Mesendoderm (in vitro differentiated cells): ENCODE data around the gene ADM5.

Experiments used
- DNase-seq: peaks from one replicate; pipeline ENCODE4 v3.0.0; 2013
- H2AK5ac ChIP-seq: 2 replicates; pipeline ENCODE4 v1.6.1; 2013; ENCODE audit warnings: low read length, inconsistent platforms
- H2BK120ac ChIP-seq: 2 replicates; pipeline ENCODE4 v1.6.1; 2013; ENCODE audit warnings: low read depth, mild to moderate bottlenecking, low read length, moderate library complexity, mixed read lengths
- H2BK15ac ChIP-seq: replicated peaks from 2 replicates; pipeline ENCODE4 v1.6.1; 2013; ENCODE audit warnings: low read depth, mild to moderate bottlenecking, moderate library complexity
- H2BK5ac ChIP-seq: 2 replicates; pipeline ENCODE4 v1.6.1; 2013; ENCODE audit warnings: low read length, inconsistent platforms
- H3K18ac ChIP-seq: 2 replicates; pipeline ENCODE4 v1.6.1; 2013; ENCODE audit warnings: mild to moderate bottlenecking, low read length, mixed read lengths
- H3K23ac ChIP-seq: one replicate; pipeline ENCODE4 v1.6.1; 2013; ENCODE audit warnings: low read length
- H3K27ac ChIP-seq: 2 replicates; pipeline ENCODE4 v1.5.1; 2013; ENCODE audit warnings: low read depth, mild to moderate bottlenecking, inconsistent platforms, low read length, moderate library complexity
- H3K27me3 ChIP-seq: 2 replicates; pipeline ENCODE4 v1.6.1; 2013; ENCODE audit warnings: low read length, control low read depth, mild to moderate bottlenecking, inconsistent platforms; ENCODE audit not compliant: insufficient read depth, poor library complexity
- H3K36me3 ChIP-seq: 2 replicates; pipeline ENCODE4 v1.6.1; 2013; ENCODE audit warnings: low read length, inconsistent platforms; ENCODE audit not compliant: control insufficient read depth, insufficient read depth
- H3K4ac ChIP-seq: one replicate; pipeline ENCODE4 v1.6.1; 2013; ENCODE audit warnings: low read depth, mild to moderate bottlenecking, low read length, moderate library complexity
- H3K4me1 ChIP-seq: 2 replicates; pipeline ENCODE4 v1.6.1; 2013; ENCODE audit warnings: low read depth, low read length, inconsistent platforms; ENCODE audit not compliant: control insufficient read depth
- H3K4me2 ChIP-seq: 2 replicates; pipeline ENCODE4 v1.6.1; 2013; ENCODE audit warnings: low read length
- H3K4me3 ChIP-seq: 2 replicates; pipeline ENCODE4 v1.5.1; 2013; ENCODE audit warnings: mild to moderate bottlenecking, low read length
- H3K56ac ChIP-seq: one replicate; pipeline ENCODE4 v1.6.1; 2013; ENCODE audit warnings: low read length
- H3K79me1 ChIP-seq: 2 replicates; pipeline ENCODE4 v1.6.1; 2013; ENCODE audit warnings: low read length, inconsistent platforms
- H3K79me2 ChIP-seq: 2 replicates; pipeline ENCODE4 v1.6.1; 2013; ENCODE audit warnings: mild to moderate bottlenecking, low read length; ENCODE audit not compliant: control insufficient read depth, insufficient read depth
- H3K9ac ChIP-seq: 2 replicates; pipeline ENCODE4 v1.6.1; 2013; ENCODE audit warnings: low read length, inconsistent platforms
- H4K5ac ChIP-seq: one replicate; pipeline ENCODE4 v1.6.1; 2013; ENCODE audit warnings: low read length
- H4K8ac ChIP-seq: one replicate; pipeline ENCODE4 v1.6.1; 2013; ENCODE audit warnings: low read depth, mild to moderate bottlenecking, control low read depth, low read length, moderate library complexity
- WGBS: extraction: QIAGEN DNeasy Blood & Tissue Kit; methylation state at CpG from one replicate; pipeline ENCODE4 v1.1.7; 2013; ENCODE audit warnings: low lambda C conversion rate, missing lambda C conversion rate; ENCODE audit not compliant: insufficient coverage; ENCODE audit errors: extremely low coverage; 5-methylcytosine and 5-hydroxymethylcytosine counted together

ADM5 gene

DNA sequence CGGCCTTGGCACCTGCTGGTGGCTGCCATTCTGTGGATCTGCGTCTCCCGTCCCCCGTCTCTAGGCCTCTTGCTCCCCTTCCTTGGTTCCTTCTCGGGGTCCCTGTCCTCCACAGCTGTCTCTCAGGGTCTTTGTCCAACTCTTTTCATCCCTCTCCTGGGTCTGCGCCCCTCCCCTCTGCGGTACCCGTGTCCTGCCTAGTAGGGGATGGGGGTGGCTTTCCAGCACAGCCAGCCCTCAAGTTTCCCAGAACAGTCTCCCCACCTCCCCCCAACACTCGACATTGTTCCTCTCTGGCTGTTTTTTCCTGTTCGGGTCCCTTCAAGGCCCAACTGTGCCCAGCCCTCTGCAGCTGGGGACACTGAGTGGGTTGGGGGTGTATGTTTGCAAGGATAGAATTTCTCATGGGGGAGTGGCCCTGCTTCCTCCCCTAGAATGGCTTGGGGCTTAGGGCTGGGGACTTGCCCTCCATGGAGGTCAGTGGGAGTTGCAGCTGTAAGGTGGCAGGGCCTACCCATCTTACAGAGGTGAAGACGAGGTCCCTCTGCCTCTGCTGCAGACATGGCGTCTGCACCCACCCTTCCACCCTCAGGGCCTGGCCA, 762 bp upstream of the ADM5 start:
- H2BK5ac ChIP-seq: no peak overlapping the region
- H2BK15ac ChIP-seq: no peak overlapping the region
- no peak overlapping the region for H3K4me3 ChIP-seq
- no CpG with 5 or more reads among the region's 12 CpGs for WGBS
- no peak overlapping the region for H4K8ac ChIP-seq
- no peaks in the 10 kb centered on the region for H3K27me3 ChIP-seq
- H3K27ac ChIP-seq: no peak overlapping the region
- no peak overlapping the region for H3K9ac ChIP-seq
- no peaks in the 10 kb centered on the region for H3K79me2 ChIP-seq
- H3K4me2 ChIP-seq: no peak overlapping the region
- H2BK120ac ChIP-seq: no peak overlapping the region
- H4K5ac ChIP-seq: no peak overlapping the region
- H3K36me3 ChIP-seq: peaks cover 19% of the 10 kb centered on the region
- no peak overlapping the region for H3K4ac ChIP-seq
- no peak overlapping the region for H2AK5ac ChIP-seq
- peaks cover 2% of the 10 kb centered on the region for H3K4me1 ChIP-seq
- H3K18ac ChIP-seq: no peak overlapping the region
- H3K79me1 ChIP-seq: peaks cover 11% of the 10 kb centered on the region
- no peak for DNase-seq
- H3K56ac ChIP-seq: no peak overlapping the region
- H3K23ac ChIP-seq: no peak overlapping the region

DNA sequence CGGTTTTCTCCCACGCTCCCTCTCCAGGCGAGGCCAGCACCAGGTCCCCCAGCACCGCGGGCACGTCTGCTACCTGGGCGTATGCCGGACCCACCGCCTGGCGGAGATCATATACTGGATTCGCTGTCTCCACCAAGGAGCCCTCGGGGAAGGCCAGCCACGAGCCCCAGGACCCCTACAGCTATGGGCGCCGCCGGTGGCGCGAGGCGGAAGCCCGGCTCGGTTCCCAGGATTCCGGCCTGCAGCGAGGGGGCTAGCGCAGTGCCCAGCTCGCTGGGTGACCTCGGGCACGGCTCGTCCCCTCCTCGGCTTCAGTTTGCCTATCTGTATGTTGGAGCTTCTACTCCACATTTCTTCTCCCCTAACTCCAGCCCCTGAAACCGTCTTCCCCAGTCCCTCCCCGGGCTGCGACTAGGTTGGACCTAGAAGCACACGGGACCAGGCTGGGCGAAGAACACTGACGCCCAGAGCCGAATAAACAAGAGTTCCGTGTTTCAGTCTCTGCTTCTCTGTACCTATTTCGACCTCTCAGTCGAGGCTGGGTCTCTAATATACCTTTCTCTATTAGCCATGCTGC, 773 bp downstream of the ADM5 start:
- peak; percentile 38 for DNase-seq
- WGBS: no CpG with 5 or more reads among the region's 39 CpGs
- Histone ChIP-seq H3K36me3 (peaks cover 12% of the 10 kb centered on the region), H3K56ac (peak overlapping the region; percentile 92), H3K4me2 (peak overlapping the region; percentile 69), H3K79me1 (peaks cover 6% of the 10 kb centered on the region), H3K27me3 (no peaks in the 10 kb centered on the region), H3K18ac (peak overlapping the region; percentile 28), H3K9ac (peak overlapping the region; percentile 86), H3K23ac (no peak overlapping the region), H2BK120ac (no peak overlapping the region), H3K79me2 (no peaks in the 10 kb centered on the region), H4K8ac (no peak overlapping the region), H4K5ac (no peak overlapping the region), H3K4ac (no peak overlapping the region), H3K4me3 (peak overlapping the region; percentile 67), H3K27ac (peak overlapping the region; percentile 65), H2BK5ac (no peak overlapping the region), H3K4me1 (peaks cover 2% of the 10 kb centered on the region), H2BK15ac (no peak overlapping the region), H2AK5ac (no peak overlapping the region)

DNA sequence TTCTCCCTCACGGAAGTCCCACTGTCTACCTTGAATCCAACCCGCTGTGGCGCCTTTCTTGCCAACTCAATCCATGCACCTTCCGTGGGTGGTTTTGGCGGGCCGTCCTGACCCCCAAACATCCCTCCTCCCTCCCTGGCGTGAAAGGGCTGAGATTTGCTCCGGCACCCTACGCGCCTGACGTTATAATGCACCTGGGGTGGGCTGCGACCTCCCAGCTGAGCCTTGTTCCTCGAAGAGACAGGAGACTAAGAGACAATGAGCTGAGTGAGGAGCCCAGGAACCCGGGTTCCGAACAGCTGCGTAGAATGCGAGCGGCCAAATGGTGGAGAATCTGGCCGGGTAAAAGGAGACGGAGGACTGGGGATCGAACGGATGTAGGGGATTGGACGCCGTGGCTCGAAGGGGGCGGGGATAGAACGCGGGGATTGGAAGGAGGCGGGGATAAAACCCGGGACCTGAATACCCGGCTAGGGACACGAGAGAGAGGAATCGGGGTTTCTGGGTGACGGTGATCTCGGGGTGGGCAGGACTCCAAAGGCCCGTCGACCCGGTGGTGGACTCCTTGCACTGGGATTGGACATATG, 1.4 kb downstream of the ADM5 start, which contains the start of gene CPT1C:
CPT1C (plus strand) TSS at position 461 of the 587 bp plus-strand sequence. CDS start 1,137 bp downstream, outside the sequence.
- peak within 1 kb of the TSS; percentile 67 for H3K4me3 ChIP-seq
- no peak within 1 kb of the TSS for H2BK5ac ChIP-seq
- peaks cover 2% of the 10 kb centered on the region for H3K4me1 ChIP-seq
- H3K4ac ChIP-seq: no peak within 1 kb of the TSS
- no peak within 1 kb of the TSS for H3K23ac ChIP-seq
- H3K79me2 ChIP-seq: no peaks in the 10 kb centered on the region
- peaks cover 5% of the 10 kb centered on the region for H3K79me1 ChIP-seq
- H2BK120ac ChIP-seq: no peak within 1 kb of the TSS
- no CpG with 5 or more reads among the region's 38 CpGs for WGBS
- peak within 1 kb of the TSS; percentile 86 for H3K9ac ChIP-seq
- H3K27me3 ChIP-seq: no peaks in the 10 kb centered on the region
- peak within 1 kb of the TSS; percentile 76 for H3K4me2 ChIP-seq
- peak within 1 kb of the TSS; percentile 92 for H3K56ac ChIP-seq
- peak within 1 kb of the TSS; percentile 28 for H3K18ac ChIP-seq
- H2AK5ac ChIP-seq: no peak within 1 kb of the TSS
- peak within 1 kb of the TSS; percentile 68 for H4K8ac ChIP-seq
- H3K36me3 ChIP-seq: peaks cover 8% of the 10 kb centered on the region
- peak within 1 kb of the TSS; percentile 65 for H3K27ac ChIP-seq
- no peak within 1 kb of the TSS for H4K5ac ChIP-seq
- H2BK15ac ChIP-seq: no peak within 1 kb of the TSS
- DNase-seq: peak; percentile 93

DNA sequence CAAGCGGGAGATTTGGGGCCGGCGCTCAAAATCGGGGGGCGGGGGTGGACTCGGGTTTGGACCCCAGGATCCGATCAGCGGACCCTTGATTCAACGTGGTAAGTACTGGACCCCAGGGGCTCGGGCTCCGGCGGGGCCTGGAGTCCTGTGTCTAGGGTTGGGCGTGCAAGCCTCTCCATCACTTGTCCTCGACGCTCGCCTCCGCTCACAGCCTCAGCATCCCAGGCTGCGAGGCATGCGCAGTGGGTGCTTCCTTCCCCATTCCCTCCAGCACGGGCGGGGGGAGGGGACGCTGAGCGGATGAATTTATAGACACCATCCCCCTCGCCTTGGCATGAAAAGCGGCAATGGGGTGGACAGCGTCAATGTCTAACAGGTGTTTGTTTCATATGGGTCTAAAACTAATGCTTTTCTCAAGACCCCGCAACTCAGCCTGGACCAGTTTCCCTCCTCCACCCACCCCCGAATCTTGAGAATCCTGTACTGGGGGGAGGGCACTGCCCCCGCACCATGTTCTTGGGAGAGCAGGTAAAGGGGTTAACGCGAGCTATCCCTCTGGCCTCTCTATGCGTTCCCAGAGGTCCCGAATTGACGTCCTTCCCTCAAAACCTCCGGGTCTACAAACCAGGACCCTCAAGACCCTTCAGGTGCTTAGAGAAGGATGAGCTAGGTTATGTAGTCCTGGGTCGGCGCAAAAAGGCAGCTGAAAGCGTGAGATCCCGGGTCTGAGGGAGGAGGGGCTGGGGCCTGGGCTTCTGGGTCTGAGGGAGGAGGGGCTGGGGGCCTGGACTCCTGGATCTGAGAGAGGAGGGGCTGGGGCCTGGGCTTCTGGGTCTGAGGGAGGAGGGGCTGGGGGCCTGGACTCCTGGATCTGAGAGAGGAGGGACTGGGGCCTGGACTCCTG, 2.1 kb downstream of the ADM5 start:
- H3K27me3 ChIP-seq: no peaks in the 10 kb centered on the region
- H3K4me3 ChIP-seq: peak overlapping the region; percentile 38
- peak; percentile 87 for DNase-seq
- no peaks in the 10 kb centered on the region for H3K79me2 ChIP-seq
- H4K8ac ChIP-seq: peak overlapping the region; percentile 68
- H3K23ac ChIP-seq: no peak overlapping the region
- peak overlapping the region; percentile 76 for H3K4me2 ChIP-seq
- H2BK5ac ChIP-seq: no peak overlapping the region
- H2BK15ac ChIP-seq: no peak overlapping the region
- H3K4ac ChIP-seq: no peak overlapping the region
- peaks cover 2% of the 10 kb centered on the region for H3K4me1 ChIP-seq
- peak overlapping the region; percentile 16 for H3K18ac ChIP-seq
- no peak overlapping the region for H3K27ac ChIP-seq
- H2AK5ac ChIP-seq: no peak overlapping the region
- H3K9ac ChIP-seq: peak overlapping the region; percentile 72
- H3K36me3 ChIP-seq: peaks cover 2% of the 10 kb centered on the region
- H2BK120ac ChIP-seq: no peak overlapping the region
- no CpG with 5 or more reads among the region's 39 CpGs for WGBS
- H4K5ac ChIP-seq: no peak overlapping the region
- H3K56ac ChIP-seq: peak overlapping the region; percentile 51
- no peaks in the 10 kb centered on the region for H3K79me1 ChIP-seq

DNA sequence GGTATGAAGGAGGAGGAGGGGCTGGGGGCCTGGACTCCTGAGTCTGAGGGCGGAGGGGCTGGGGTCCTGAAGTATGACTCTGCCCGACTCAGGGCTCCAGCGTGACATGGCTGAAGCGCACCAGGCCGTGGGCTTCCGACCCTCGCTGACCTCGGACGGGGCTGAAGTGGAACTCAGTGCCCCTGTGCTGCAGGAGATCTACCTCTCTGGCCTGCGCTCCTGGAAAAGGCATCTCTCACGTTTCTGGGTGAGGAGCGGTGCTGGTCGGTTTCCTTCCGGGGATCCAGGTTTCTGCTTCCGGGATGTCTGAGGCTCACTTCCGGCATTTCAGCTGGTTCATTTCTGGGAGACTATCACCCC, 2.7 kb downstream of the ADM5 start:
- no peak overlapping the region for H2BK15ac ChIP-seq
- H4K8ac ChIP-seq: no peak overlapping the region
- H3K4me1 ChIP-seq: peaks cover 2% of the 10 kb centered on the region
- H3K23ac ChIP-seq: no peak overlapping the region
- H3K56ac ChIP-seq: peak overlapping the region; percentile 50
- H3K79me1 ChIP-seq: no peaks in the 10 kb centered on the region
- no peak overlapping the region for H4K5ac ChIP-seq
- no CpG with 5 or more reads among the region's 16 CpGs for WGBS
- H2AK5ac ChIP-seq: no peak overlapping the region
- no peak overlapping the region for H3K4me2 ChIP-seq
- no peaks in the 10 kb centered on the region for H3K36me3 ChIP-seq
- H2BK5ac ChIP-seq: no peak overlapping the region
- H3K18ac ChIP-seq: no peak overlapping the region
- H3K9ac ChIP-seq: peak overlapping the region; percentile 49
- no peak overlapping the region for H3K4me3 ChIP-seq
- H3K79me2 ChIP-seq: no peaks in the 10 kb centered on the region
- no peaks in the 10 kb centered on the region for H3K27me3 ChIP-seq
- no peak overlapping the region for H2BK120ac ChIP-seq
- DNase-seq: no peak
- no peak overlapping the region for H3K4ac ChIP-seq
- no peak overlapping the region for H3K27ac ChIP-seq
